ENCODE data around the gene SHPK. TPM values are rescaled to one million over a fixed set of nuclear protein-coding genes. Genes with fewer than 3 reads are reported as not detected.

Gene SHPK
- total RNA-seq, 1 experiment from 2014 or later = 20.0 TPM

GRCh38 chr17:3639981-3640596, 4.0 kb upstream of the SHPK start:
- intact Hi-C loops (cut with micrococcal nuclease; ENCODE audit: unreplicated experiment) = loop anchor here (10.0 kb wide), 1 partner anchor 595 kb away; no protein-coding TSS in a partner anchor
- ChIA-PET POLR2A (ENCODE audit: low non-redundant PET) (no interaction called here), CTCF (no interaction called here)
- no TSS peak for BruUV-seq (replicated peaks)
- H3K4me3 ChIP-seq (ENCODE audit: low read depth, low read length, poor library complexity, severe bottlenecking) = no peak overlapping the region
- TF ChIP-seq EZH2 (IDR thresholded peaks at IDR 0.05; ENCODE audit: borderline replicate concordance, low read depth, low read length, poor library complexity, severe bottlenecking) = no peak
- TF ChIP-seq, protein P1, sequence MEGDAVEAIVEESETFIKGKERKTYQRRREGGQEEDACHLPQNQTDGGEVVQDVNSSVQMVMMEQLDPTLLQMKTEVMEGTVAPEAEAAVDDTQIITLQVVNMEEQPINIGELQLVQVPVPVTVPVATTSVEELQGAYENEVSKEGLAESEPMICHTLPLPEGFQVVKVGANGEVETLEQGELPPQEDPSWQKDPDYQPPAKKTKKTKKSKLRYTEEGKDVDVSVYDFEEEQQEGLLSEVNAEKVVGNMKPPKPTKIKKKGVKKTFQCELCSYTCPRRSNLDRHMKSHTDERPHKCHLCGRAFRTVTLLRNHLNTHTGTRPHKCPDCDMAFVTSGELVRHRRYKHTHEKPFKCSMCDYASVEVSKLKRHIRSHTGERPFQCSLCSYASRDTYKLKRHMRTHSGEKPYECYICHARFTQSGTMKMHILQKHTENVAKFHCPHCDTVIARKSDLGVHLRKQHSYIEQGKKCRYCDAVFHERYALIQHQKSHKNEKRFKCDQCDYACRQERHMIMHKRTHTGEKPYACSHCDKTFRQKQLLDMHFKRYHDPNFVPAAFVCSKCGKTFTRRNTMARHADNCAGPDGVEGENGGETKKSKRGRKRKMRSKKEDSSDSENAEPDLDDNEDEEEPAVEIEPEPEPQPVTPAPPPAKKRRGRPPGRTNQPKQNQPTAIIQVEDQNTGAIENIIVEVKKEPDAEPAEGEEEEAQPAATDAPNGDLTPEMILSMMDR (conservative IDR thresholded peaks at IDR 0.05; ENCODE audit: low read depth, low read length) = no peak
- H3K4me1 ChIP-seq (ENCODE audit: insufficient read depth, low read length, poor library complexity, severe bottlenecking) = no peaks in the 10 kb centered on the region
- no peaks in the 10 kb centered on the region for H3K27me3 ChIP-seq (replicated peaks; ENCODE audit: insufficient read depth, low read depth, low read length, poor library complexity)
- H3K27ac ChIP-seq (ENCODE audit: low read depth, low read length, poor library complexity, severe bottlenecking) = no peak overlapping the region
- no peaks in the 10 kb centered on the region for H3K36me3 ChIP-seq (ENCODE audit: insufficient read depth, low read length, poor library complexity, severe bottlenecking)
- no peak for DNase-seq (ENCODE audit: low spot score)
- no peaks in the 10 kb centered on the region for H3K9me3 ChIP-seq (ENCODE audit: low read depth, low read length, poor library complexity, severe bottlenecking)

- CTCF ChIA-PET = interaction anchor here (0.8 to 1.0 kb wide), 2 partner anchors 277 to 588 kb away, joined by 3 to 5 read pairs; no protein-coding TSS in a partner anchor
- Histone ChIP-seq H3K36me3 (ENCODE audit: insufficient read depth, low read length, poor library complexity, severe bottlenecking) (no peaks in the 10 kb centered on the region), H3K4me1 (ENCODE audit: insufficient read depth, low read length, poor library complexity, severe bottlenecking) (no peaks in the 10 kb centered on the region), H3K4me3 (ENCODE audit: low read depth, low read length, poor library complexity, severe bottlenecking) (peak overlapping the region; percentile 94), H3K27ac (ENCODE audit: low read depth, low read length, poor library complexity, severe bottlenecking) (peak overlapping the region; percentile 94), H3K27me3 (replicated peaks; ENCODE audit: insufficient read depth, low read depth, low read length, poor library complexity) (no peaks in the 10 kb centered on the region), H3K9me3 (ENCODE audit: low read depth, low read length, poor library complexity, severe bottlenecking) (no peaks in the 10 kb centered on the region)
- TSS peak; percentile 56 for BruUV-seq (replicated peaks)
- POLR2A ChIA-PET (ENCODE audit: low non-redundant PET) = no interaction called here
- intact Hi-C loops (cut with micrococcal nuclease; ENCODE audit: unreplicated experiment) = no loop called here
- peak; percentile 17 for DNase-seq (ENCODE audit: low spot score)
- TF ChIP-seq, protein P1 (conservative IDR thresholded peaks at IDR 0.05; ENCODE audit: low read depth, low read length) = no peak
- no peak for TF ChIP-seq EZH2 (IDR thresholded peaks at IDR 0.05; ENCODE audit: borderline replicate concordance, low read depth, low read length, poor library complexity, severe bottlenecking)
Measured at GRCh38 chr17:3636908-3637373, 891 bp upstream of the SHPK start.

DNA sequence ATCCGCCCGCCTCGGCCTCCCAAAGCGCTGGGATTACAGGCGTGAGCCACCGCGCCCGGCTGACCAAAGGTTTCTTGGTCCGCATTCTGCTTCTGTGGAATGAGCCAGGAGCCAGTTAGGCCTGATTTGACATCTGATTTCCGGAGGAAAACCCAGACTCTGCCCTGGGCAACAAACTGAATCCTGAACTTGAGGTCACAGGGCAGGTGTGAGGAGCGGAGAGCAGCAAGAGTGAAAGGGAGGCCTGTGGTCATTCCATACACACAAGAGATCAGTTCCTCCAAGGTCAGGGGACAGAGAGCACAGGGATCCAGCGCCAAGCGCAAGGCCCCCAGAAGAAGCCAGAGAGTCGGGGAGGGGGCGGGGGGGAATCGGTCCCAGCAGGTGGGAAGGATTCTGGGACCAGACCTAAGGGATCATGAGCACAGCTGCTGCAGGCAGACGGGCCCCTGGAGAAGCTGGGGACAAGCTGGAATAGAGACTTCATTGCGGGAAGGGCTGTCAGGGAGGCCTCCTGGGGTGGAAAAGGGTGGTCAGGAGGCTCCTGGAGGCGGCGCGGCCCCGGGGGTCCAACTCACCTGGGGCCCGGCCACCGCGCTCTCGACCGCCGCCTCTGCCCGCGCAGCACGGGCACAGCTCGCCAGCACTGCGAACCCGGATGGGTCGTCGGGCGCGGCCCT, 436 bp downstream of the SHPK start:
- ChIA-PET CTCF (no interaction called here), POLR2A (ENCODE audit: low non-redundant PET) (interaction anchor here (0.6 kb wide), 1 partner anchor 596 kb away, joined by 8 read pairs; no protein-coding TSS in a partner anchor)
- Histone ChIP-seq H3K36me3 (ENCODE audit: insufficient read depth, low read length, poor library complexity, severe bottlenecking) (no peaks in the 10 kb centered on the region), H3K27ac (ENCODE audit: low read depth, low read length, poor library complexity, severe bottlenecking) (peak overlapping the region; percentile 94), H3K27me3 (replicated peaks; ENCODE audit: insufficient read depth, low read depth, low read length, poor library complexity) (no peaks in the 10 kb centered on the region), H3K9me3 (ENCODE audit: low read depth, low read length, poor library complexity, severe bottlenecking) (no peaks in the 10 kb centered on the region), H3K4me3 (ENCODE audit: low read depth, low read length, poor library complexity, severe bottlenecking) (peak overlapping the region; percentile 94), H3K4me1 (ENCODE audit: insufficient read depth, low read length, poor library complexity, severe bottlenecking) (no peaks in the 10 kb centered on the region)
- intact Hi-C loops (cut with micrococcal nuclease; ENCODE audit: unreplicated experiment) = no loop called here
- no peak for TF ChIP-seq EZH2 (IDR thresholded peaks at IDR 0.05; ENCODE audit: borderline replicate concordance, low read depth, low read length, poor library complexity, severe bottlenecking)
- TF ChIP-seq, protein P1 (conservative IDR thresholded peaks at IDR 0.05; ENCODE audit: low read depth, low read length) = no peak
- DNase-seq (ENCODE audit: low spot score) = no peak
- no TSS peak for BruUV-seq (replicated peaks)
